ENCODE data around the gene B3GAT3. TPM values are rescaled to one million over a fixed set of nuclear protein-coding genes. Genes with fewer than 3 reads are reported as not detected.

B3GAT3 gene
- total RNA-seq, 4 donors from 2014 or later = 11.4 to 25.8 (median 22.4) TPM

- TF ChIP-seq EP300 (IDR thresholded peaks at IDR 0.05) (no peak), CTCF (IDR thresholded peaks at IDR 0.05) (no peak), POLR2A (IDR thresholded peaks at IDR 0.05) (no peak), POLR2AphosphoS5 (IDR thresholded peaks at IDR 0.05) (no peak)
- WGBS, 2 donors (ENCODE audit: low coverage in 1 of 2) = 90 to 92% methylated on average over 2 of the region's 2 CpGs
- no peaks in the 10 kb centered on the region for H3K9me3 ChIP-seq
- no peak for ATAC-seq
- H3K4me1 ChIP-seq = peaks cover 0 to 27% (median 13%) of the 10 kb centered on the region in 3 donors
- H3K36me3 ChIP-seq = peaks cover 0 to 80% of the 10 kb centered on the region in 2 donors
- no peaks in the 10 kb centered on the region for H3K27me3 ChIP-seq
- no peak overlapping the region for H3K4me3 ChIP-seq
- H3K27ac ChIP-seq = no peak overlapping the region
Measured at GRCh38 chr11:62579252-62579651, 42.5 kb downstream of the B3GAT3 start.

GRCh38 chr11:62578541-62578940 is 43.2 kb downstream of the B3GAT3 start:
- Histone ChIP-seq H3K27me3 (no peaks in the 10 kb centered on the region), H3K4me3 (no peak overlapping the region), H3K9me3 (no peaks in the 10 kb centered on the region), H3K27ac (peak overlapping the region in 1 of 4 donors; percentile 94), H3K4me1 (peaks cover 0 to 28% (median 13%) of the 10 kb centered on the region in 3 donors), H3K36me3 (peaks cover 0 to 75% of the 10 kb centered on the region in 2 donors)
- no peak for ATAC-seq
- TF ChIP-seq POLR2A (IDR thresholded peaks at IDR 0.05) = no peak
- TF ChIP-seq POLR2AphosphoS5 (IDR thresholded peaks at IDR 0.05) = no peak
- 94 to 100% methylated on average over 2 to 7 of the region's 11 CpGs for WGBS, 2 donors (ENCODE audit: low coverage in 1 of 2)

- Histone ChIP-seq H3K27me3 (no peaks in the 10 kb centered on the region), H3K4me1 (peaks cover 0 to 37% (median 21%) of the 10 kb centered on the region in 3 donors), H3K4me3 (no peak overlapping the region), H3K36me3 (peaks cover 0 to 68% of the 10 kb centered on the region in 2 donors), H3K27ac (peak overlapping the region in 3 of 4 donors; percentile 66 to 94 (median 93)), H3K9me3 (no peaks in the 10 kb centered on the region)
- TF ChIP-seq CTCF (IDR thresholded peaks at IDR 0.05) = no peak
- TF ChIP-seq POLR2AphosphoS5 (IDR thresholded peaks at IDR 0.05) = peak; percentile 37
- no peak for TF ChIP-seq EP300 (IDR thresholded peaks at IDR 0.05)
- no peak for TF ChIP-seq POLR2A (IDR thresholded peaks at IDR 0.05)
- ATAC-seq = no peak
- WGBS, 2 donors (ENCODE audit: low coverage in 1 of 2) = 63 to 78% methylated on average over 5 to 6 of the region's 12 CpGs
Measured at GRCh38 chr11:62577046-62577714, 44.6 kb downstream of the B3GAT3 start.

- no peaks in the 10 kb centered on the region for H3K27me3 ChIP-seq
- no peak overlapping the region for H3K4me3 ChIP-seq
- no peaks in the 10 kb centered on the region for H3K9me3 ChIP-seq
- H3K27ac ChIP-seq = peak overlapping the region in 3 of 4 donors; percentile 66 to 94 (median 93)
- TF ChIP-seq EP300 (IDR thresholded peaks at IDR 0.05) (no peak), CTCF (IDR thresholded peaks at IDR 0.05) (no peak), POLR2AphosphoS5 (IDR thresholded peaks at IDR 0.05) (no peak), POLR2A (IDR thresholded peaks at IDR 0.05) (no peak)
- ATAC-seq = no peak
- H3K36me3 ChIP-seq = peaks cover 0 to 68% of the 10 kb centered on the region in 2 donors
- no CpG with 5 or more reads among the region's 14 CpGs for WGBS, 2 donors (ENCODE audit: low coverage in 1 of 2)
- H3K4me1 ChIP-seq = peaks cover 0 to 51% (median 21%) of the 10 kb centered on the region in 3 donors
Measured at GRCh38 chr11:62575837-62576236, 45.9 kb downstream of the B3GAT3 start.

- WGBS, 2 donors (ENCODE audit: low coverage in 1 of 2) = 53 to 88% methylated on average over 6 to 8 of the region's 17 CpGs
- no peaks in the 10 kb centered on the region for H3K9me3 ChIP-seq
Measured at GRCh38 chr11:62575156-62575555, 46.6 kb downstream of the B3GAT3 start.

More at GRCh38 chr11:62575156-62575555, 46.6 kb downstream of the B3GAT3 start:
- ATAC-seq = no peak
- peak overlapping the region; percentile 55 to 65 for H3K4me3 ChIP-seq
- H3K27me3 ChIP-seq = no peaks in the 10 kb centered on the region
- H3K4me1 ChIP-seq = peaks cover 0 to 57% (median 21%) of the 10 kb centered on the region in 3 donors
- TF ChIP-seq POLR2AphosphoS5 (IDR thresholded peaks at IDR 0.05) (no peak), CTCF (IDR thresholded peaks at IDR 0.05) (no peak), EP300 (IDR thresholded peaks at IDR 0.05) (no peak), POLR2A (IDR thresholded peaks at IDR 0.05) (no peak)
- peaks cover 0 to 71% of the 10 kb centered on the region in 2 donors for H3K36me3 ChIP-seq
- peak overlapping the region in 3 of 4 donors; percentile 92 to 94 (median 93) for H3K27ac ChIP-seq
